ENCODE results near the gene CUL7. TPM values are rescaled to one million over a fixed set of nuclear protein-coding genes. Genes with fewer than 3 reads are reported as not detected.

Gene CUL7
- total and polyA plus RNA-seq, 2 experiments from 2014 or later = 21.8 to 54.1 TPM

DNA sequence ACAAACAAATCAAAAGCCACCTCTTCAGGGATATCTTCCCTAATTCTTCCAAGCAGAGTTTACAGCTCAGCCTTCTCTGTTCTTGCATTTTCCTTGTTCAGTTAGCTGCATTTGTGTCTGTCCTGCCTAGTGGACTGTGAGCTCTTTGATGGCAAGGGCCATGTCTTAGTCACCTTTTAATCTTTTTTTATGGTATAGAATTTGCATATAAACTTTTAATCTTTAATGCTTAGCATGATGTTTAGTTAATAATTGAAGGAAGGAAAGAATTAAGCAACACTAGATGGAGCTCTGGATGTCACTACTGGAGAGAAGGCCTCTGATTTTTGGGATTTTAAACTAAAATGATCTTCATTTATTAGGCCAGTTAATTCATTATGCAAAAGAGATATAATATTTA is 57.1 kb downstream of the CUL7 start:
- TF ChIP-seq EZH2phosphoT487 (IDR thresholded peaks at IDR 0.05; ENCODE audit: insufficient read depth, low read depth) = no peak
- TF ChIP-seq EZH2 (IDR thresholded peaks at IDR 0.05; ENCODE audit: insufficient read depth, poor library complexity, severe bottlenecking) = no peak

DNA sequence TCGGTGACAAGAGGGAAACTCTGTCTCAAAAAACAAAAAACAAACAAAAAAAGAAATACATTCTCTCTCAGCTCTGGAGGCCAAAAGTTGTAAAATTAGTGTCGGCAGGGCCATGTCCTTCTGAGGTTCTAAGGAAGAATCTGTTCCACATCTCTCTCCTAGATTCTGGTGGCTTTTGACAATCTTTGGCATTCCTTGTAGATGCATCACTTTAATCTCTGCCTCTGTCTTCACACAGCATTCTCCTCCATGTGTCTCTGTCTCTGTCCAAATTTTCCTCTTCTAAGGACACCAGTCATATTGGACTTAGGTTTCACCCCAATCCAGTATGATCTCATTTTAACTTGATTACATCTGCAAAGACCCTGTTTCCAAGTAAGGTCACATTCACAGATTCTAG is 60.2 kb downstream of the CUL7 start:
- WGBS, 2 experiments (ENCODE audit: low coverage in 1 of 2, low lambda C conversion rate in 2 of 2, missing lambda C conversion rate in 2 of 2) = 64 to 78% methylated on average over 2 of the region's 2 CpGs
- Histone ChIP-seq H3K4me1 (ENCODE audit: insufficient read depth) (0 out of 2 replicates have a peak, but pooled peaks cover 3% of the 10 kb centered on the region), H3K36me3 (ENCODE audit: low read depth) (no peaks in the 10 kb centered on the region; the same call in 1 of the 2 replicates), H3K4me2 (ENCODE audit: unreplicated experiment) (no peak overlapping the region), H2AFZ (no peak overlapping the region), H3K27ac (no peak overlapping the region), H3K9me2 (ENCODE audit: insufficient read depth) (no peaks in the 10 kb centered on the region), H3K4me3 (no peak overlapping the region), H3K9ac (no peak overlapping the region), H3F3A (ENCODE audit: insufficient read depth) (no peaks in the 10 kb centered on the region; the same call in 1 of the 2 replicates), H3K9me3 (ENCODE audit: low read depth) (no peaks in the 10 kb centered on the region), H3K27me3 (replicated peaks; ENCODE audit: insufficient read depth) (no peaks in the 10 kb centered on the region), H3K79me2 (ENCODE audit: insufficient read depth) (peaks cover 34% of the 10 kb centered on the region), H4K20me1 (ENCODE audit: insufficient read depth) (no peaks in the 10 kb centered on the region)
- TF ChIP-seq EZH2phosphoT487 (IDR thresholded peaks at IDR 0.05; ENCODE audit: insufficient read depth, low read depth) (no peak), EZH2 (IDR thresholded peaks at IDR 0.05; ENCODE audit: insufficient read depth, poor library complexity, severe bottlenecking) (no peak)
- peak; percentile 28 for DNase-seq
- in situ Hi-C loops (cut with MboI) = no loop called here

More for the DNA sequence above, 57.1 kb downstream of the CUL7 start:
- no peaks in the 10 kb centered on the region for H4K20me1 ChIP-seq (ENCODE audit: insufficient read depth)
- H3K9me2 ChIP-seq (ENCODE audit: insufficient read depth) = no peaks in the 10 kb centered on the region
- no peaks in the 10 kb centered on the region; the same call in 1 of the 2 replicates for H3K36me3 ChIP-seq (ENCODE audit: low read depth)
- H3K4me3 ChIP-seq = no peak overlapping the region
- H3K9me3 ChIP-seq (ENCODE audit: low read depth) = no peaks in the 10 kb centered on the region
- DNase-seq = no peak
- no peaks in the 10 kb centered on the region for H3K27me3 ChIP-seq (replicated peaks; ENCODE audit: insufficient read depth)
- H3K79me2 ChIP-seq (ENCODE audit: insufficient read depth) = peaks cover 36% of the 10 kb centered on the region
- in situ Hi-C loops (cut with MboI) = no loop called here
- H2AFZ ChIP-seq = no peak overlapping the region
- no peak overlapping the region for H3K9ac ChIP-seq
- H3F3A ChIP-seq (ENCODE audit: insufficient read depth) = no peaks in the 10 kb centered on the region; the same call in 1 of the 2 replicates
- no peak overlapping the region for H3K4me2 ChIP-seq (ENCODE audit: unreplicated experiment)
- H3K27ac ChIP-seq = no peak overlapping the region
- 0 out of 2 replicates have a peak, but pooled peaks cover 3% of the 10 kb centered on the region for H3K4me1 ChIP-seq (ENCODE audit: insufficient read depth)

- WGBS, 2 experiments (ENCODE audit: low coverage in 1 of 2, low lambda C conversion rate in 2 of 2, missing lambda C conversion rate in 2 of 2) = 84 to 88% methylated on average over 5 of the region's 5 CpGs
- no peaks in the 10 kb centered on the region for H4K20me1 ChIP-seq (ENCODE audit: insufficient read depth)
- DNase-seq = no peak
- in situ Hi-C loops (cut with MboI) = no loop called here
- no peak overlapping the region for H3K4me3 ChIP-seq
- H3K36me3 ChIP-seq (ENCODE audit: low read depth) = no peaks in the 10 kb centered on the region; the same call in 1 of the 2 replicates
- no peak overlapping the region for H2AFZ ChIP-seq
- H3F3A ChIP-seq (ENCODE audit: insufficient read depth) = no peaks in the 10 kb centered on the region
- H3K27me3 ChIP-seq (replicated peaks; ENCODE audit: insufficient read depth) = no peaks in the 10 kb centered on the region
- H3K4me2 ChIP-seq (ENCODE audit: unreplicated experiment) = no peak overlapping the region
- H3K4me1 ChIP-seq (ENCODE audit: insufficient read depth) = peaks cover 23% of the 10 kb centered on the region
- H3K79me2 ChIP-seq (ENCODE audit: insufficient read depth) = peaks cover 60% of the 10 kb centered on the region
- TF ChIP-seq EZH2phosphoT487 (IDR thresholded peaks at IDR 0.05; ENCODE audit: insufficient read depth, low read depth) (no peak), EZH2 (IDR thresholded peaks at IDR 0.05; ENCODE audit: insufficient read depth, poor library complexity, severe bottlenecking) (no peak)
- no peak overlapping the region for H3K9ac ChIP-seq
- H3K9me3 ChIP-seq (ENCODE audit: low read depth) = no peaks in the 10 kb centered on the region
- no peaks in the 10 kb centered on the region for H3K9me2 ChIP-seq (ENCODE audit: insufficient read depth)
- H3K27ac ChIP-seq = no peak overlapping the region
These were observed 63.7 kb downstream of the CUL7 start for GRCh38 chr6:42989923-42990322.

GRCh38 chr6:42988486-42989020 is 65.1 kb downstream of the CUL7 start:
- TF ChIP-seq EZH2 (IDR thresholded peaks at IDR 0.05; ENCODE audit: insufficient read depth, poor library complexity, severe bottlenecking) = no peak
- TF ChIP-seq EZH2phosphoT487 (IDR thresholded peaks at IDR 0.05; ENCODE audit: insufficient read depth, low read depth) = no peak
- peak; percentile 57 for DNase-seq
- H3K4me2 ChIP-seq (ENCODE audit: unreplicated experiment) = no peak overlapping the region
- peaks cover 62% of the 10 kb centered on the region for H3K79me2 ChIP-seq (ENCODE audit: insufficient read depth)
- no peak overlapping the region for H3K27ac ChIP-seq
- 52 to 60% methylated on average over 1 of the region's 1 CpG for WGBS, 2 experiments (ENCODE audit: low coverage in 1 of 2, low lambda C conversion rate in 2 of 2, missing lambda C conversion rate in 2 of 2)
- 0 out of 2 replicates have a peak, but pooled peaks cover 5% of the 10 kb centered on the region for H3F3A ChIP-seq (ENCODE audit: insufficient read depth)
- no peak overlapping the region for H3K4me3 ChIP-seq
- no peak overlapping the region for H3K9ac ChIP-seq
- no peaks in the 10 kb centered on the region; the same call in 1 of the 2 replicates for H3K36me3 ChIP-seq (ENCODE audit: low read depth)
- H3K4me1 ChIP-seq (ENCODE audit: insufficient read depth) = peaks cover 23% of the 10 kb centered on the region
- in situ Hi-C loops (cut with MboI) = no loop called here
- H4K20me1 ChIP-seq (ENCODE audit: insufficient read depth) = no peaks in the 10 kb centered on the region
- no peak overlapping the region for H2AFZ ChIP-seq
- H3K9me3 ChIP-seq (ENCODE audit: low read depth) = no peaks in the 10 kb centered on the region
- no peaks in the 10 kb centered on the region for H3K27me3 ChIP-seq (replicated peaks; ENCODE audit: insufficient read depth)
- no peaks in the 10 kb centered on the region for H3K9me2 ChIP-seq (ENCODE audit: insufficient read depth)

Other genes with a start within 250 kb of the CUL7 start
- gene RPL7L1, start 174.2 kb downstream of the CUL7 start, total RNA-seq (2014; rRNA removed; shearing (Covaris generic)) = 112 and 133 TPM in 2 replicates
- gene RPL7L1, start 174.2 kb downstream of the CUL7 start, polyA plus RNA-seq (2016; fragmentation: Nextera tagmentation; extraction: Ambion mirVana) = 88.2 and 92.0 TPM in 2 replicates
- not detected in 2 replicates for gene PTCRA, start 137.8 kb downstream of the CUL7 start, total RNA-seq (2014; rRNA removed; shearing (Covaris generic))
- gene PTCRA, start 137.8 kb downstream of the CUL7 start, polyA plus RNA-seq (2016; fragmentation: Nextera tagmentation; extraction: Ambion mirVana) = not detected in 2 replicates
- 41.4 and 45.1 TPM in 2 replicates for gene CNPY3, start 124.4 kb downstream of the CUL7 start, total RNA-seq (2014; rRNA removed; shearing (Covaris generic))
- 58.6 and 63.6 TPM in 2 replicates for gene CNPY3, start 124.4 kb downstream of the CUL7 start, polyA plus RNA-seq (2016; fragmentation: Nextera tagmentation; extraction: Ambion mirVana)
- gene GNMT, start 93.1 kb downstream of the CUL7 start, total RNA-seq (2014; rRNA removed; shearing (Covaris generic)) = not detected in 2 replicates
- gene GNMT, start 93.1 kb downstream of the CUL7 start, polyA plus RNA-seq (2016; fragmentation: Nextera tagmentation; extraction: Ambion mirVana) = not detected in 2 replicates
- gene PEX6, start 74.7 kb downstream of the CUL7 start, total RNA-seq (2014; rRNA removed; shearing (Covaris generic)) = 44.2 and 51.1 TPM in 2 replicates
- 12.5 and 12.7 TPM in 2 replicates for gene PEX6, start 74.7 kb downstream of the CUL7 start, polyA plus RNA-seq (2016; fragmentation: Nextera tagmentation; extraction: Ambion mirVana)
- gene PPP2R5D, start 69.3 kb downstream of the CUL7 start, total RNA-seq (2014; rRNA removed; shearing (Covaris generic)) = 39.1 and 42.7 TPM in 2 replicates
- gene PPP2R5D, start 69.3 kb downstream of the CUL7 start, polyA plus RNA-seq (2016; fragmentation: Nextera tagmentation; extraction: Ambion mirVana) = 40.7 and 41.4 TPM in 2 replicates
- 83.1 and 100 TPM in 2 replicates for gene MEA1, start 39.9 kb downstream of the CUL7 start, total RNA-seq (2014; rRNA removed; shearing (Covaris generic))
- gene MEA1, start 39.9 kb downstream of the CUL7 start, polyA plus RNA-seq (2016; fragmentation: Nextera tagmentation; extraction: Ambion mirVana) = 171 and 175 TPM in 2 replicates
- gene KLHDC3, start 39.6 kb downstream of the CUL7 start, total RNA-seq (2014; rRNA removed; shearing (Covaris generic)) = 124 and 129 TPM in 2 replicates
- gene KLHDC3, start 39.6 kb downstream of the CUL7 start, polyA plus RNA-seq (2016; fragmentation: Nextera tagmentation; extraction: Ambion mirVana) = 94.3 and 95.4 TPM in 2 replicates
- gene RRP36, start 32.2 kb downstream of the CUL7 start, total RNA-seq (2014; rRNA removed; shearing (Covaris generic)) = 45.0 and 58.3 TPM in 2 replicates
- gene RRP36, start 32.2 kb downstream of the CUL7 start, polyA plus RNA-seq (2016; fragmentation: Nextera tagmentation; extraction: Ambion mirVana) = 71.6 and 74.3 TPM in 2 replicates
- gene MRPL2, start 5.6 kb upstream of the CUL7 start, total RNA-seq (2014; rRNA removed; shearing (Covaris generic)) = 18.5 and 19.7 TPM in 2 replicates
- 71.9 and 78.0 TPM in 2 replicates for gene MRPL2, start 5.6 kb upstream of the CUL7 start, polyA plus RNA-seq (2016; fragmentation: Nextera tagmentation; extraction: Ambion mirVana)
- 15.0 and 32.2 TPM in 2 replicates for gene KLC4, start 5.8 kb upstream of the CUL7 start, total RNA-seq (2014; rRNA removed; shearing (Covaris generic))
- 10.4 and 10.7 TPM in 2 replicates for gene KLC4, start 5.8 kb upstream of the CUL7 start, polyA plus RNA-seq (2016; fragmentation: Nextera tagmentation; extraction: Ambion mirVana)
- gene PTK7, start 22.5 kb upstream of the CUL7 start, total RNA-seq (2014; rRNA removed; shearing (Covaris generic)) = 146 and 162 TPM in 2 replicates
- gene PTK7, start 22.5 kb upstream of the CUL7 start, polyA plus RNA-seq (2016; fragmentation: Nextera tagmentation; extraction: Ambion mirVana) = 110 and 113 TPM in 2 replicates
- gene SRF, start 117.4 kb upstream of the CUL7 start, total RNA-seq (2014; rRNA removed; shearing (Covaris generic)) = 23.5 and 29.6 TPM in 2 replicates
- 3.3 TPM in 2 replicates for gene SRF, start 117.4 kb upstream of the CUL7 start, polyA plus RNA-seq (2016; fragmentation: Nextera tagmentation; extraction: Ambion mirVana)
- 15.0 and 26.1 TPM in 2 replicates for gene CUL9, start 128.3 kb upstream of the CUL7 start, total RNA-seq (2014; rRNA removed; shearing (Covaris generic))
- 8.5 and 8.6 TPM in 2 replicates for gene CUL9, start 128.3 kb upstream of the CUL7 start, polyA plus RNA-seq (2016; fragmentation: Nextera tagmentation; extraction: Ambion mirVana)
- gene DNPH1, start 175.6 kb upstream of the CUL7 start, total RNA-seq (2014; rRNA removed; shearing (Covaris generic)) = 61.2 and 94.8 TPM in 2 replicates
- gene DNPH1, start 175.6 kb upstream of the CUL7 start, polyA plus RNA-seq (2016; fragmentation: Nextera tagmentation; extraction: Ambion mirVana) = 90.2 and 93.6 TPM in 2 replicates
- gene TTBK1, start 189.6 kb upstream of the CUL7 start, total RNA-seq (2014; rRNA removed; shearing (Covaris generic)) = not detected in 2 replicates
- not detected in 2 replicates for gene TTBK1, start 189.6 kb upstream of the CUL7 start, polyA plus RNA-seq (2016; fragmentation: Nextera tagmentation; extraction: Ambion mirVana)
- gene SLC22A7, start 244.4 kb upstream of the CUL7 start, total RNA-seq (2014; rRNA removed; shearing (Covaris generic)) = not detected in 2 replicates
- not detected in 2 replicates for gene SLC22A7, start 244.4 kb upstream of the CUL7 start, polyA plus RNA-seq (2016; fragmentation: Nextera tagmentation; extraction: Ambion mirVana)